SK-N-SH treated with all-trans-retinoic acid at 6 μM for 48 hours (cell line): ENCODE measurements around the gene ATP5F1E.
"Not testable (repeated sequence)": the region's sequence is repeated elsewhere in the genome, so short reads cannot be mapped to it uniquely, and the experiment has no call there.

Experiments used
- CSDC2 ChIP-seq: fragments of 250-450 bp; sonication (Bioruptor Pico); IDR thresholded peaks from 2 replicates; pipeline ENCODE4 v1.5.0; 2020; ENCODE audit warnings: mild to moderate bottlenecking, moderate library complexity
- CSRNP3 ChIP-seq: fragments of 250-450 bp; sonication (Bioruptor Pico); IDR thresholded peaks from 2 replicates; pipeline ENCODE4 v1.5.1; 2021; ENCODE audit warnings: mild to moderate bottlenecking, moderate library complexity
- PATZ1 ChIP-seq: fragments of 250-450 bp; sonication (Bioruptor Pico); IDR thresholded peaks from 2 replicates; pipeline ENCODE4 v1.8.0; 2020; ENCODE audit warnings: mild to moderate bottlenecking, moderate library complexity, borderline replicate concordance
- POU6F1 ChIP-seq: fragments of 250-450 bp; sonication (Bioruptor Pico); IDR thresholded peaks from 2 replicates; pipeline ENCODE4 v1.8.0; 2021; ENCODE audit warnings: low read depth, mild to moderate bottlenecking, moderate library complexity, borderline replicate concordance
- ZFP3 ChIP-seq: fragments of 250-450 bp; sonication (Bioruptor Pico); IDR thresholded peaks from 2 replicates; pipeline ENCODE4 v1.5.0; 2020; ENCODE audit warnings: mild to moderate bottlenecking, moderate library complexity
- ZNF565 ChIP-seq: fragments of 450-650 bp; formaldehyde crosslinking; conservative IDR thresholded peaks from 2 replicates; pipeline ENCODE4 v1.5.0; 2020; ENCODE audit warnings: low read depth, mild to moderate bottlenecking, moderate library complexity

GRCh38 chr20:58983115-58983468 lies 49.0 kb downstream of the ATP5F1E start:
- TF ChIP-seq POU6F1; CSRNP3; ZFP3 (CRISPR knock-in tag); ZNF565; CSDC2 (CRISPR knock-in tag); PATZ1 (CRISPR knock-in tag): not testable (repeated sequence)
